ENCODE results near the gene CORO2A.
A peak's percentile ranks its signal among the peaks of the same experiment; 100 is the strongest.

CORO2A gene

GRCh38 chr9:98207606-98208005 is 15.2 kb upstream of the CORO2A start:
- in situ Hi-C loops (cut with MboI; ENCODE audit: low pct_unique_long_range_greater_than_20kb, low sequenced_read_pairs, unreplicated experiment), result no loop called here
- TF ChIP-seq CTCF (IDR thresholded peaks at IDR 0.05; ENCODE audit: extremely low read depth, insufficient read depth, missing control alignments), result no peak
- DNase-seq (ENCODE audit: low spot score), result no peak

GRCh38 chr9:98206754-98207153 is 14.3 kb upstream of the CORO2A start:
- in situ Hi-C loops (cut with MboI; ENCODE audit: low pct_unique_long_range_greater_than_20kb, low sequenced_read_pairs, unreplicated experiment), result no loop called here
- TF ChIP-seq CTCF (IDR thresholded peaks at IDR 0.05; ENCODE audit: extremely low read depth, insufficient read depth, missing control alignments), result no peak
- DNase-seq (ENCODE audit: low spot score), result no peak

GRCh38 chr9:98204692-98205091 is 12.3 kb upstream of the CORO2A start:
- no peak for TF ChIP-seq CTCF (IDR thresholded peaks at IDR 0.05; ENCODE audit: extremely low read depth, insufficient read depth, missing control alignments)
- DNase-seq (ENCODE audit: low spot score), result no peak
- in situ Hi-C loops (cut with MboI; ENCODE audit: low pct_unique_long_range_greater_than_20kb, low sequenced_read_pairs, unreplicated experiment), result no loop called here

GRCh38 chr9:98203153-98203552 is 10.7 kb upstream of the CORO2A start:
- no peak for DNase-seq (ENCODE audit: low spot score)
- in situ Hi-C loops (cut with MboI; ENCODE audit: low pct_unique_long_range_greater_than_20kb, low sequenced_read_pairs, unreplicated experiment), result no loop called here

GRCh38 chr9:98202252-98202651 is 9.8 kb upstream of the CORO2A start:
- in situ Hi-C loops (cut with MboI; ENCODE audit: low pct_unique_long_range_greater_than_20kb, low sequenced_read_pairs, unreplicated experiment), result no loop called here
- no peak for DNase-seq (ENCODE audit: low spot score)
- TF ChIP-seq CTCF (IDR thresholded peaks at IDR 0.05; ENCODE audit: extremely low read depth, insufficient read depth, missing control alignments), result no peak

More at GRCh38 chr9:98203153-98203552, 10.7 kb upstream of the CORO2A start:
- TF ChIP-seq CTCF (IDR thresholded peaks at IDR 0.05; ENCODE audit: extremely low read depth, insufficient read depth, missing control alignments), result no peak

GRCh38 chr9:98201749-98202148 is 9.3 kb upstream of the CORO2A start:
- in situ Hi-C loops (cut with MboI; ENCODE audit: low pct_unique_long_range_greater_than_20kb, low sequenced_read_pairs, unreplicated experiment), result no loop called here
- DNase-seq (ENCODE audit: low spot score), result no peak
- no peak for TF ChIP-seq CTCF (IDR thresholded peaks at IDR 0.05; ENCODE audit: extremely low read depth, insufficient read depth, missing control alignments)

- TF ChIP-seq CTCF (IDR thresholded peaks at IDR 0.05; ENCODE audit: extremely low read depth, insufficient read depth, missing control alignments), result no peak
- peak; percentile 75 for DNase-seq (ENCODE audit: low spot score)
- in situ Hi-C loops (cut with MboI; ENCODE audit: low pct_unique_long_range_greater_than_20kb, low sequenced_read_pairs, unreplicated experiment), result no loop called here
Observed at GRCh38 chr9:98201102-98201501, 8.7 kb upstream of the CORO2A start.
